ENCODE results near the gene ZNF778. TPM values are rescaled to one million over a fixed set of nuclear protein-coding genes. Genes with fewer than 3 reads are reported as not detected.

The ZNF778 gene
- 19.2 and 28.3 TPM in 2 replicates for total RNA-seq

DNA sequence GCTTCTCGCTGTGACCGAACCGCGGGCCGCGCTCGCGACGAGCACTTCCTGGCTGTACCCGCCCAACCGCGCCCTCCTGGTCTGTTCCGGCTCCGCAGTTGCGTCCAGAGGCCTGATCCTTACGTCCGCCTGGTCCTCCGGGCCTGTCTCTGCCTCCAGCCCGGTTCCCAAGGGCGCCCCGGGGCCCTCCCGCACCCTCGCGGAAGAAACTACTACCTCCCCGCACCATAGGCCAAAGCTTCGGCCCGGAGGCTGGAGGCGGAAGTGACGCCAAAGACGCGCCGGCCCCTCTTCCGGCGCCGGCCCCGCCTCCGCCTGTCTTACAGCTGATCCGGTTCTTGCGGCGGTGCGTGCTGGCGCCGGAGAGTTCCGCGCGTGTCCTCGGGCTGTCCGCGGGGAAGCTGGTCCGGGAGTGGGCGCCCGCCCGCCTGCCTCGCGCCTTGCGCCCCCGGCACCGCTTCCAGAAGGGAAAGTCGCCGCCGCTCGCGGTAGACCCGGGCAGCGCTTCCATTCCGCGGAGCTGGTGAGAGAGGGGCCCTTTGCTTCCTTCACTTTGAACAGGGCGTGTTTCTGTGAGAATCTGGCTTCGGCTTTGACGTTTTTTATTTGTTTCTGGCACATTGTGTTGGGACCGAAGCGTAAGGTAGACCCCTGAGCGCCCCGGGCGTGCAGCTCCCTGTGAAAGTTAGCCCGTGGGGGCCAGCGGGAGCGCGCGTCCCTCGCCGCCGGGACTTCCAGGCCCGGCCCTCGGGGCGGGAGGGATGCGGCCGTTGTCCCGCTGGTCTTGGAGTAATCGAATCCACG, at the start of gene ZNF778:
TSS of gene ZNF778 (plus strand) at position 316 of the 804 bp plus-strand sequence. CDS start 3,425 bp downstream, outside the sequence.
- DNase-seq (ENCODE audit: low read depth): peak; percentile 59

DNA sequence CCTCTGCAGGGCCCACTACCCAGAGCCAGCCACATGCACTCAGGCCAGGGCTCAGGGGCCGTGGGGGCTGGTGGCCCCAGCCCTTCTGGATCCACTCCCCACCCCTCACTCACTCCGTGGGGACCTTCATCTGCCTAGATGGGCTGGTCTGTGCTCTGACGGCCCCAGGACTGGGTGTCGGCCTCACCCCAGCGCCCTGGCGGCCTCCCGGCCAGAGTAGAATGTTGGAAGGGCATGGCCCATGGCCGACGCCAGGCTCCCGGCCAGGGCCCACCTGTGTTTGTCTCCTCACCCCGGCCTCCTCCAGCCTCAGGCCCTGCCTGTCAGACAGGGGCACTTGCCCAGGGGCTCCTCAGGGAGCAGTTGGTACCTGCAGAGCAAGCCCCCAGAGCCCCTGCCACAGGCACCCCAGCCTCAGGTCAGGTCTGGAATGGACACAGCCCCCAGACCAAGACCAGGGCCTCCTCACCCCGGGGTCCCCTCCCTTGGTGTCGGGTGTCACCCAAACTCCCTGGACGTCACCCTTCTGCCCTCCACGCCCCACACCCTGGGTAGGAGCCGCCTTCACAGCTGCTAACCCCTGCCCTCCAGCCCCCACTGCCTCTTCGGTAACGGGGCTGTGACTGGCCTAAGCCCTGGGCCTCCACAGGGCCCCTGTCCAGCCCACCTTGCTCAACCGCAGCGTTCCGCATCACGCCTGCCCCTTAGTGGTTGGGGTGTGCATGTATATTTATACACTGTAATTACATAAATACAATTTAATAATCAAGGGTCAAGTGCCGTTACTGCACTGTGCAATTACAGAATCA, 48.9 kb upstream of the ZNF778 start:
- no peak for DNase-seq (ENCODE audit: low read depth)

DNA sequence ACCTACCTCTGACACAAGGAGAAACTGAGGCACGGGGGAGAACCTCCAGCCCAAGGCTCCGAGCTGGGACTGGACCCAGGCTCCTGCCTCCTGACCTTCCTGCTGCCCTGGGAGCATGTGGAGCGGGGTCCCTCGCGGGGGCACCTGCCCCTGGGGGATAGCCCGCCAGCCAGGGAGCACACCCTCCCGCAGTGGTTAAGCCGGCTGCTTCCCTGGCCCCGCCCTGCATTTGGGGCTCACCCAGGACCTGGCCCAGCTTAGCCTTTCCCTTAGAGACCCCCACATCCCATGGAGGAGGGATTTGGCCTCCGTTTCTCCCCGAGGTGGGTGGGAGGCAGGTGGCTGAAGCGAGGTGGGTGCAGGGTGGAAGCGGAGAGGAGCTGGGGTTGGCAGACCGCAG, 47.7 kb upstream of the ZNF778 start:
- no peak for DNase-seq (ENCODE audit: low read depth)

DNA sequence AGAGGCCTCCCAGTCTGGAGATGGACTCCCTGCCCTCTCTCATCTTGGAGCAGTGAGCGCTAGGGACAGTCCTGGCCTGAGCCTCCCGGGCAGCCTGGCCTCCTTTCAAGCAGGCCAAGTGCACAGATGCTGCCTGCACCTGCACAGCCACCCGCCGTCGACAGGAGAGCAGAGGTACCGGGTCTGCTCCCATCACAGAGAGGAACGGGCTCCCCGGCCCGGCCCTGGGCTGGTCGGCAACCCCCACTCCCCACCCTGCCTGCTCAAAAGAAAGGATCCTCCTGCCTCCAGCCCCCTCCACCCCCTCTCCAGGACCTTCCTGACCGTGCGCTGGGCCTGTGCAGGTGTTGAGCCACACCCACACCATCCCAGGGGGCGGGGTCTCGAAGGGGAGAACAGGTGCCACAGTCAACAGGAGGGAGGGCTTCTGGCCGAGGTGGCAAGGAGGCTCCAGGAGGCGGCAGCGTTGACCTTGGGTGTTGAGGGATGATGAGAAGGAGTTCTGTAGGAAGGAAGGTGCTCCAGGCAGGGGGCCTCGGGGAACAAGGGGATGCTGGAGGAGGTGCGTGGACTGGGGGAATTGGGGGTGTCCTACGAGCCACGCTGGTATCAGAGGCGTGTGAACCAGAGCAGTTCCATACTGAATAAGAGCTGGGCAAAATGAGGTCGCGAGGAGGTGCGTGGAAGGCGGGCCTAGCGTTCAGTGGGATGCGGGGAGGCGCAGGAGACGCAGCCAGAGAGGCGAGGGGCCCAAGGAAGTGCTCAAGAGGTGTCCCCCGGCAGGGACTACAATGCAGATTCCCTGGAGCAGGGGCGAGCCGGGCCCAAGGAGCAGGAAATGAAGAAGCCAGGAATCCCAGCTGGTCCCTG, 46.9 kb upstream of the ZNF778 start:
- DNase-seq (ENCODE audit: low read depth): no peak

DNA sequence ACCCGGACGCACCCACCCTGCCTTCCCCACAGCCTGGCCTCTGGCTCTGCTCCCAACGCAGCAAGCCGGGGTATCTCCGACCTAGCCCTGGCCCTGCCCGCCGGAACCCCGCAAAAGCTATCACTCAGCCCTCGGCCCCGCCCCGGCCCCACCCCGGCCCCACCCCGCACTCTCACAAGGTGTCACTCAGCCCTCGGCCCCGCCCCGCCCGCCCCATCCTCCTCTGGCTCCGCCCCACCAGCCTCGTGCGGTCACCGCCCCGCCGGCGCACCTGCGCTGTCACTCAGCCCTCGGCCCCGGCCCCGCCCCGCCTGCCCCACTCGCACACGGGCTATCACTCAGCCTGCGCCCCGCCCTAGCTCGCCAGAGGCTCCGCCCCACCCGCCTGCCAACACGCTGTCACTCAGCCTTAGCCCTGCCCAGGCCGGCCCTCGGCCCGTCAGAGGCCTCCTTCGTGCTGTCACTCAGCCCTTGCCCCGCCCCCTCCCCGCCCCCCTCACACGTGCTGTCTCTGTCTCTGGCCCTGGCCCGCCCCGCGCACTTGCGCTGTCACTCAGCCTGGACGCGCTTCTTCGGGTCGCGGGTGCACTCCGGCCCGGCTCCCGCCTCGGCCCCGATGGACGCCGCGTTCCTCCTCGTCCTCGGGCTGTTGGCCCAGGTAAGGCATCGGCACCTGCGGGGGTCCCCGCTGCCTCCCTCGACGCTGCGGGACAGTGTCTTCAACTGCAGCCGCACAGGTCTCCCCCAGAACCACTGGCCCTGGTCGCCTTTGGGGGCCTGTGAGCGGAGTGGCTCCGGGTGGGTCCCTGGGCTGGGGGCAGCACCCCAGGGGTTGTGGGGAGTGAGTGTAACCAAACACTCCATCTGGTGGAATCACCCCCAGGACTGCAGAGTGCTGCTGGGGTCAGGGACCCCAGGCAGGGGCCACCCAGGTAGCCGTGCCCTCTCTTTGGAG, 46.0 kb upstream of the ZNF778 start, which contains the start of gene CDH15:
TSS of gene CDH15 (plus strand) at position 533 of the 955 bp plus-strand sequence. CDS start at position 617, 84 bp downstream.
- peak; percentile 74 for DNase-seq (ENCODE audit: low read depth)

DNA sequence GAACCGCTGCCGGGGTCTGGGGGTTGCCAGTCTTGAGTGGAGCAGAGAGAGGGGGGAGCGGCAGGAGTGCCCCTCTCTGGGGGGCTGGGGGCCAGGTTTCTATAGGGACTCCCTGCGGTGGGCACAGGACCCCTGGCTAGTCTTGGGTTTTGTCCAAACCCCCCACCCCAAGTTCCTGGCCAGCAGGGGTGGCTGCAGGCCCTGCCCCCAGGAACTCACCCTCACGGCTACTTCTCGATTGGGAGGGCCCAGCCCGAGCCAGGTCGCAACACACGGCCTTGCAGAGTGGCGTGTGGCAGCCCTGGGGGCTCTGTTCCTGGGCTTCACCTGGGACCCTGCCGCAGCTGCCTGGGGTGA, 45.4 kb upstream of the ZNF778 start:
- DNase-seq (ENCODE audit: low read depth): no peak

DNA sequence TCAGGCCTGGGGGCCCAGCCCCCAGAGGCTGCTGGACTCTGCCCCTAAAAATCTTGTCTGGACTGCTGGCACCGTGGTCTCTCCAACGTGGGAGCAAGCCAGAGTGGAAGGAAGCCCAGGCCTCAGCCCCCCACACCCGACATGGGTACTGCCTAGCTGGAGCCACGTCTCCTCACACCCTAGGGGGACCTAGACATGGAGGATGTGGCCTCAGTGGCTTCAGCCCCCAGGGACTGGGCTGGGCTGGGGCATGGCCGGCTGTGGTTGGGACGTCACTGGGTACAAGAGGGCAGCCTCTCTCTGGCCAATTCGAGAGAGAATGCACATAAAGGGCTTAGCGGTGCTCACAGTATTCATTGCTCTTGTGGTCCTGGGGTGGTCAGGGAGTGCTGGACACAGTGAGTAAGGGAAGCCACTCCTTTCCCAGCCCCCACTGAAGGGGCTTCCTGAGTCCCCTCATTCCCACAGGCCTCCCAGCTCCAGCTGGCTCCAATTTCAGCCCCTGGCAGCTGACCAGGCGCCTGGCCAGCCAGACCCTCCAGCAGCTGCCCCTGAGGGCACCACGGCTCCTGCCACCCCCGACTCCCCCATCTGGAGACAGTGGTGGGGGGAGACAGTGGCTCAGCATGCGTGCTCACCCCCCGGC, 44.9 kb upstream of the ZNF778 start:
- no peak for DNase-seq (ENCODE audit: low read depth)

DNA sequence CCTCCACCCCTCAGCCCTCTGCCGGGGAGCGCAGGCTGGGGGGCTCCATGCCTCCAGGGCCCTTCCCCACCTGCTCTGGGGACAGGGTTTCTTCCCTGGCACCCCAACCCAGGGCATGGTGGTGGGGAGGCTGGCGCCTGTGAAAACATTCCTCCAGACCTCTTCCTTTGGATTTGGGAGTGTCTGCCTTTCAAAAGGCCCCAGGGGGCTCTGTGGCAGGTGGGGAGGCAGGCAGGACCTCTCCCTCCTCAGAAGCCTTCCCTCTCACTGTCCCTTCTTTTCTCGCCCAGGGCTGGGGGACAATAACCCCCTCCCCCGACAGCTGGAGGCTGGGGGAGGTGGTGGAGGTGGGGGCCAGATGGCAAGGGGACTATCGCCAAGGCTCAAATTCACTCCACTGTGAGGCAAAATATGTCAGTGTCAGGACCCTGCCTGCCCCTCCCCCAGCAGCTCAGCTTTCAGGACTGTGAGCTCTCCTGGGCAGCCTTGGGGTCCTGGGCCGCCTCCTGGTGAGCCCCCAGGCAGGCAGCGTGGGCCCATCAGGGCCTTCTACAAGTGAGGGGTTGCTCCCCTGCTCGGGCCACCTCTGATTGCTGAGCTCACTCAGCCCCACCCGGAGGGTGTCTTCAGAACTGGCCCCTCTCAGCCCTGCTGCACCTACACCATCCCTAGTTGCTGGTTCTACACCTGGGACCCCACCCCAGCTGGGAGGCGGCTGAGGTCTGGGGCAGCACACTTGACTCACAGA, 44.2 kb upstream of the ZNF778 start:
- DNase-seq (ENCODE audit: low read depth): no peak

DNA sequence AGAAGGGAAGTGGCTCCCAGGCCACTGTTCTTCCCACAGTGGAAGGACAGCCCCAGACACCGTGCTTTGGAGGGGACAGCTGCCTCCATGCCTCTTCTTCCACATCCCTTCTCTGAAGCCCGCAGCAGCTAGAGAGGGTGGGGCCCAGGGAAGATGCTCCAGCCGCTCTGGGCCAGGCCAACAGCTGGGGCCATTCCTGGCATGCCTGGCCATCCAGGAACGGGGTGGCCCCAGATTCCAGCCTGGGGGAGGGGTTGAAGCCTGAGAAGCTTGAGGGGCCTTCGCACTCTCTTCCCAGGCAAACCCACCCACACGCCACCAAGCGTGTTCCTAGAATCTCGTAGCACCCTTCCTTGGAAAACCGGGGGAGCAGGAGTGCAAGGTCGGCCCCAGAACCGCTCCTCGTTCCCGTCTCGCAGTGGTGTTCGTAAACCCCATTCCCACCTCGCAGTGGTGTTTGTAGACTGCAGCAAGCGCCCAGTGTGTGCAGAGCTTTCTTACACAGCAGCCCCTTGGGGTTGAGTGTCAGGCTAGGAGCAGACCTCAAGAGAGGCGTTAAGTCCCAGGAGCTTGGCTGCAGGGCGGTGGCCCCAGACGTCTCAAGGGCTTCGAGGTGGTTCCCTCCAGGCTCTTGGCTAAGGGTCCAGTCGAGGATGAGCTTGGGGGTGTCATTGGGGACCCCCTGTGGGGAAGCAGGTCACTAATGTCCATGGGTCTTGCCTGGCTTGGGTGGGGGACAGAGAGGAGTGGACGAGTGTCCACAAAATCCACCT, 43.3 kb upstream of the ZNF778 start:
- DNase-seq (ENCODE audit: low read depth): no peak

DNA sequence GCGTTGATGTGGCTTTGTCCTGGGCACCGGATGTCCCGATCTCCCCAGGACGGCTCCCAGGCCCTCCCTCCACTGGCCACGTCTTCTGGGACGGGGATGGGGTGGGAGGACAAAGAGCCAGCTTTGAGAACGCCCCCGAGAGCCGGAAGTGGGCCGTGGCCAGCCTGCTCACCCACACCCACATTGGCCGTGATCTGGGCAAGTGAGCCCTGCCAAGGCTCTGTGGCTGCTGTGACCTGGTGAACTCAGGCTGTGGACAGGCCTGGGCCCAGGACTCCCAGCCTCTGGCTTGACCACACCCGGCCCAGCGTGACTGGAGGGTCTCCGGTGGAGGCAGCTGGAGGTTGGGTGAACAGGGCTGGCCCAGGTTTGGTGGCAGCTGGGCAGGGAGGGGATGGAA, 42.6 kb upstream of the ZNF778 start:
- no peak for DNase-seq (ENCODE audit: low read depth)

DNA sequence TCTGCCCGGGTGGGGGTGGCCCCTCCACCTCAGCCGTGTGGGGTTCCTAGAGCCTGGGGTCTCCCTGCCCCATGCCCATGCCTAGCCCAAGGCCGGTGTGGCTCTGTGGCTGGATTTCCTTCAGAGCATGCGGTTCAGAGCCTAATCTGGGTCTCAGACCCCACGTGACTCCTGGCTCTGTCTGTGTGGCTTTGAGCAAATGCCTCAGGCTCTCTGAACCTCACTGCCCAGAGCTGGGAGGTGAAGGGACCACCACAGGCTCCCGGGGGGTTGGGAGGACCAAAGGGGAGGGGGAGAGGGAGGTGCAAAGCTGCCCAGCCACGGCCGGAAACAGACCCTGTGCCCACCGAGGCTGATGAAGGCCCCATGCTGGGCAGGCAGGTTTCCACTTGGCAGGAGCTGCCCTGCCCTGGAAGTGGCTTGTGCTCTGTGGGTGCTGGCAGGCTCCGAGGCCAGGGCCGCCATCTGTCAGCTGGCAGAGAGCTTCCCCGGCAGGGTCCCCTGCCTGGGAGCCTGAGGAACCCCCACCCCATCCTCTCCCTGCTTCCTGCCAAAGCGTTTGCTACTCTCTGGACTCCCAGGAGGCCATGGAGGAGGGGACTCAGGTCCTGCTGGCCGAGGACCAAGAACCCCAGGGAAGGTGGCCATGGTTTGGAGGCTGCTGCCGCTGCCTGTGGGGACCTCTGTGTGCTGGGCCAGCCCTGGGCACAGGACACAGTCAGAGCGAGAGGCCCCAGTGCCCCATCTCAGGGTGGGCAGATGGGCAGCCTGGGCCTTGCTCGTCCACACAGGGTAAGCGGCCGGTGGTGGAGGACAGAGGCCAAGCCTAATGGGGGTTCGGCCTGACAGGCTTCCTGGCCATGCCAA, 42.0 kb upstream of the ZNF778 start:
- DNase-seq (ENCODE audit: low read depth): no peak

DNA sequence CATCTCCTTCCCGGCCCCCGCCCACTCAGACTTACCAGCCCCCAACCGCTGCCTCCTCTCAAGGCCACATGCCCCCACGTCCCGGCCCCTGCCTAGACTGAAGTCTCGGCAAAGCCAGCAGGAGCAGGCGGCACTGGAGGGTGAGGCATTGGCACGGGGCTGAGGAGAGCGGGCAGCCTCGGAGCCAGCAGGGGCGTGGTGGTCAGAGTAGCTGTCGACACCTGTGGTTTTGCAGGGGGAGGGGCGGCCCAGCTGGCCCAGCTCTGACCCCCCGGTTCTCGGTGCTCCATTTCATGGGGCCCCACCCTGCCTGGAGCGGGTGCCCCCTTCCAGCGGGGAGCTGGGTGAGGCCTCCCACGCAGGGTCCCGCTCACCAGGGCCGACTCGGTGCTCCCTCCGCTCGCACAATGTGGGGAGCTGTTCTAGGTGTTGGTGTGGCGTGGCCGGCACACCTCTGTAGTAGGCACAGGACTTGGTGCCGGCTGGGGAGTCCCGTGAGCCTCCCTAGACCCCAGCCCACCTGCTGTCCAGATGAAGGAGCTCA, 41.3 kb upstream of the ZNF778 start:
- no peak for DNase-seq (ENCODE audit: low read depth)

DNA sequence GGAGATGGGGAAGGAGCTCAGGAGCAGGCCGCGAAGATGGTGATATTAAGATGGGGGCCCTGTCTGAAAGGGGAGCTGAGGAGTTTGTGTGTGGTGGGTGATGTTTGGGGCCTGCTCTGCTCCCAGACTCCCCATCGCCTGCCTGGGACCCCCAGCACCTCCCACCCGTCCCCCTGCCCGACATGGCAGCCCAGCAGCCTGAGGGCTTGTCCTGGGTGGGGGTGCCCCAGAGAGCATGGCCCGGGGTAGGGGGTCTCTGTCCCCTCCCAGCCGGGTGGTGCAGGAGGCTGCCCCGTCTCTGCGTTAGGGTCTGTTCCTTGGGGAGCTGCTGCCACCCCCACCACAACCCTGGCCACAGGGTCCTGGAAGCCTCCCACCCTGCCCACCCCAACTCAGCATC, 40.8 kb upstream of the ZNF778 start:
- DNase-seq (ENCODE audit: low read depth): no peak

DNA sequence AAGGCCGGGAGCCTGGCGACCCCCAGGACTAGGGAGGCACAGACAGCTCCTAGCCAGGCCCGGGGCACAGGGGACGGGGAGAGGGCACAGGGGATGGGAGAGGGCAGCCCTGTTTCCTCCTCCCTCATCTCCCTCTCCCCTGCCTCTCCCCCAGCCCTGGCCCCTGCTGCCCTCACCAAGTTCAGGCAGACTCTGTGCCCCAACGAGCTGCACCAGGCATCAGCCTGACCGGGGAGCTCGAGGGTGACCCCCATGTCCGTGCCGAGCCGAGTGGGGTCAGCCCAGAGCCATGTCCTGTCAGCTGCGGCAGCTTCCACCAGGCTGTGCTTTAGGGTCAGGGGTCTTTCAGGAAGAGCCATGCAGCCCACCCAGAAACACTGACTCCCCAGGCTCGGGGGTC, 40.0 kb upstream of the ZNF778 start:
- no peak for DNase-seq (ENCODE audit: low read depth)

DNA sequence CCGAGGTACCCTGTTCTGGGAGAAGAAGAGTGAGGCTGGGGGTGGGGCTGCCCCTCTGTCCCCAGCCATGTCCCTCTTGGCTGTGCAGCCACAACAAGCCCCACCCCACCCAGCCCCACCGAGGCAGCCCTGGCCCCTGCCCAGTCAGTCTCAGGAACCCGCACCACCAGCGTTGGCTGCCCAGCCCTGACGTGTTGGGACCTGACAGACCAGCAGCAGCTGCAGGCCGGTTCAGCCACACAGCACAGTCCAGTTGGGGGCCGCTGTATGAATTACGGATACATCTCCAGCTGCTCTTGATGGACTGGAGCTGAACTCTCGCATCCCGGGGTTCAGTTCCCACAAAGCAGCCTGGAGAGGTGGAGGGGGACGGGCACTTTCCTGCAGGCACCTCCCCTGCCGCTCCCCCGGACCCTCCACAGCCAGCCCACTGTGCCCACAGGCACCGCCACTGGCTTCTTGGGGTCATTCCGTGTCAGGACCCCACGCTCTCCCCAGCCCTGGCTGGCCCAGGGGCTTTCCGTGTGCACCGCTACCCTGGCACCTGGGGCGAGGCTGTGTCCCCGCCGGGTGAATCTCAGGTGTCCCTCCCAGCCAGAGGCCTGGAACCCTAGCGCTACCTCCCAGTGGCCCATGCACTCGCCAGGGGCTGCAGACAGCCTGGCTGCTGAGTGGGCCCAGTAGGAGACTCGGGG, 38.9 kb upstream of the ZNF778 start:
- no peak for DNase-seq (ENCODE audit: low read depth)

DNA sequence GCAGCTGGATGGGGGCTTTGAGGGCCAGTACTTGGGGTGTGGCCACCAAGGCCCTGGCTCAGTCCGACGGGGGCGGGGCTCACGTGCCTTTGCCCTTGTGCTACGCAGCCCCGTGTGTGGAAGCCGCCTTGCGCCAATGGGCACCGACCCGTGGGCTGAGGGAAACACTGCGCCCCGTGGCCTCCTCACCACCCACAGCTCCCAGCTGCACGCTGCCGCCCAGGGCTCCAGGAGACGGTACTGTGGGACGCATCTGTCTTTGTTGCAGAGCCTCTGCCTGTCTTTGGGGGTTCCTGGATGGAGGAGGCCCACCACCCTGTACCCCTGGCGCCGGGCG, 38.4 kb upstream of the ZNF778 start:
- no peak for DNase-seq (ENCODE audit: low read depth)
